SKM-1 (cell line): ENCODE measurements around the gene ZNF558.

Source experiments
- DNase-seq: peaks from one replicate; lab custom pipeline; 2025; ENCODE audit not compliant: unreplicated experiment; lab: John Stamatoyannopoulos, UW

Gene ZNF558

GRCh38 chr19:8832132-8833021 is at the start of gene ZNF558, which contains the start of gene MBD3L1:
ZNF558 (minus strand) TSS chr19:8832304; CDS start chr19:8822659, 9,645 bp downstream.
MBD3L1 (plus strand) TSS chr19:8832377; CDS start chr19:8842679, 10,302 bp downstream.
- DNase-seq = peak; percentile 99

DNA sequence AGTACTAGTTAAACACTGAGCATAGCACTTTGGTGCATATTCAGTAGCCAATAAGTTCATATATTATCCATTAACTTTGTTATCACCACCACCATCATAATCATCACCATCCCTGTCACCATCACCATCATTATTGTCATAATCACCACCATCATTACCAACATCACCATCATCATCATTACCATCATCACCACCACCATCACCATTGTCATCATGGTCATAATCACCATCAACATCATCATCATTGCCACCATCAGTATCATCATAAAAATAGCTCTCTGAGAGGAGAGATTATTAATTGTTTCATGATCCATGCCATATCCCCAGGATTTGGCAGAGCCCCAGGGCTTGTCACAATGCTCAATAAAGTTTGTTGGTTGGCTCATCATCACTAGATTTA is 49.4 kb upstream of the ZNF558 start:
- no peak for DNase-seq

GRCh38 chr19:8880868-8881488 is 48.9 kb upstream of the ZNF558 start:
- no peak for DNase-seq

DNA sequence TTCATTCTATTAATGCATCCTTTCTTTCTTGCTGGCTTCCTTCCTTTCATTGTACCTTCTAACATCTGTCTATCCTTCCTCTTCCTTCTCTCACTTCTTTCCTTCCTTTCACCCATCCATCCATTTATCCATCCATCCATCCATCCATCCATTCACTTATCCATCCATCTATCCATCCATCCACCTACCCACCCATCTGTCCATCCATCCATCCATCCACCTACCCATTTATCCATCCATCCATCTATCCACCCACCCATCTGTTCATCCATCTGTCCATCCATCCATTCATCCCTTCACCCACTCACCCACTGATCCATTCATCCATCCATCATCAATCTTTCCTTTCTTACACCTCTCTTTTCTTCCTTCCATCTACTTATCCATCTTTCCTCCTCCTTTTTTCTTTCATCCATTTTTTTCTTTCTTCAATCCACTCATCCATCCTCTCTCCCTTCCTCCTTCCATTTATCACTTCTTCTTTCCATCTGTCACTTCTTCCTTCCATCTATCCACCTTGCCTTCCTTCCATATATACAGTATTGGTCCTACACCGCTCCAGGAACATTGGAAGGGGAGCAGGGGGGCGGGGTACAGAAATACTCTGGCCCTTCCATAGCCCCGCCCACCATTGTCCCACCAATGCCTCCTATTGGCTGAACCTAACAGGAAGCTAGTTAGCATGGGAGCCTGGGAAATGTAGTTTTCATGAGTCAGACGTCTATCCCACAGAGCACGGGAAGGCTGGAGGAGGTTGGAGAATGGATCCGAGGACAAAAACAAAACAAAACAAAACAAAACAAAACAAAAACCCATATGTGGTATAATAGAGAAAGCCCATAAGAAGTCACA is 46.0 kb upstream of the ZNF558 start:
- no peak for DNase-seq

DNA sequence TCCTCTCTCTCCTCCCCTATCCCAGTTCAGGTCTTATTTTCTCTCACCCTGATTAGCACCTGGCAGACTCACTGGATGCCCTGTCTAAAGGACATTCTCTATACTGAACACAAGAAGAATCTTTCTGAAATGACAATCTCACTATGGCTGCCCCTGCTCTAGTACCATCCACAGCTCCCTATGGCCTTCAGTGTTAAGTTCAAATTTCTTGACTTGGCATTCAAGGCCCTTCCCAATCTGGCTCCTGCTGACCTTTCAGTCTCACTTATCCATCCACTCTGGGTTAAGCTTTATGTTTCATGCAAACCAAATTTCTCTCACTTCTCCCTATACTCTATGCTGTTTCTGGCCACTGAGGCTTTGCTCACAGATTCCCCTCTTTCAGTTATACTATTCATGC is 34.2 kb upstream of the ZNF558 start:
- no peak for DNase-seq

GRCh38 chr19:8858260-8858659 is 26.2 kb upstream of the ZNF558 start:
- no peak for DNase-seq

DNA sequence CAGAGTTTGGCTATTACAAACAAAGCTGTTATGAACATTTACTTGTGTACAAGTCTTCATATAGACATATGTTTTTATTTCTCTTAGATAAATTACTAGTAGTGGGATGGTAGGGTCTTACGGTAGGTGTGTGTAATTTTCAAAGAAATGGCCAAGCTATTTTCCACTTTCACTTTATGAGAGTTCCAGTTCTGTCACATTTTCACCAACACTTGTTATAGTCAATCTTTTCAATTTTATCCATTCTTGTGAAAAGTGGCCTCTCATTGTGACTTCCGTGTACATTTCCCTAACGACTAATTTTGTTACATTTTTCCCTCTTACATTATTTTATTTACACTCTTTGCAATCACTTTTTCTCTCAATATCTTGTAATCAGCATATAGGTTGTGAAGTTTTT is 18.4 kb upstream of the ZNF558 start:
- no peak for DNase-seq

DNA sequence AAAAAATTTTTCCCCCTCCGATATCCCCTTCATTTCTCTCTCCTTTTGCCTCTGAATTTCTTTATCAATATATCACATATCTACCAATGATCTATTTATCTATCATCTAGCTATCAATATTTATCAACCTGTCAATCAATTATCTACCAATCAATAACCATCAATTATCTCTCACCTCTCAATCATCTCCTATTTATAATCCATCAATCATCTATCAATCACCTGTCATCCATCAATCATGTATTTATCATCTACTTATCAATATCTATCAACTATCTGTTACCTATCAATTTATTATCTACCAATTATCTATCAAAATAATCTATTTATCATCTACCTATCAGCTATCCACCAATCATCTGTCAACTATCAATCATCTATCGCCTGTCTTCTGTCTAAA is 17.1 kb upstream of the ZNF558 start:
- DNase-seq = no peak

DNA sequence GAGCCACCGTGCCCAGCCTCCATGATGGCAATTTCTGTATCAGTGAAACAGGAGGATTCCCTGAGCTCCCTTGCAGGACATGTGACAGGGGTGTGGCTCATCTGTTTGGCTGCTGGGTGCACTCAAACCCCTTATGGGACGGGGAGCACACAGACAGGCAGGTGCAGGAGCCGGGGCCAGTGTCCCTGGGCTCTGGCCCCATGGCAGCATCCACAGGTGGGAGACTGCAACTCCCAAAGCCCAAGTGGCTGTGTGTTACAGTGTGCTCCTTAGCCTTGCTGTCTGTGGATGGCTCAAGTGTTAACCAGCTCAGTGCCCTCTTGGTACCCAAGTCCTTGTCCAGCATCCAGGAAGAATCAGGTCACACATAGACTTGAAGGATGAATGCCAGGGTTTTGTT is 14.7 kb upstream of the ZNF558 start:
- DNase-seq = no peak

GRCh38 chr19:8840708-8841107 is 8.6 kb upstream of the ZNF558 start:
- no peak for DNase-seq

GRCh38 chr19:8835877-8836276 is 3.8 kb upstream of the ZNF558 start:
- DNase-seq = no peak

DNA sequence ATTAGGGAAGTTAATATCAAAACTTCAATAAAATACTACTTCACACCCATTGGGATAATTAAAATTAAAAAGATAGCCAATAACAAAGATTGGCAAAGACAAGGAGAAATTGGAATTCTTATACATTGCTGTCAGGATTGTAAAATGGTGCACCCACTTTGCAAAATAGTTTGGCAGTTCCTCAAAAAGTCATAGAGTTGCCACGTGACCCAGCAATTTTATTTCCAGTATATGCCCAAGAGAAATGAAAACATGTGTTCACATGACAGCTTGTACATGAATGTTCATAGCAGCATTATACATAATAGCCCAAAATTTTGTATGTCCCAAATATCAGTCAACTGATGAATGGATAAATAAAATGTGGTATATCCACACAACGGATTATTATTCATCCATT is 3.3 kb upstream of the ZNF558 start:
- no peak for DNase-seq

GRCh38 chr19:8831832-8832131 is 322 bp downstream of the ZNF558 start:
- DNase-seq = no peak

- no peak for DNase-seq
Observed at GRCh38 chr19:8831373-8831772, 731 bp downstream of the ZNF558 start.

- DNase-seq = no peak
Observed at GRCh38 chr19:8827277-8827676, 4.8 kb downstream of the ZNF558 start.

DNA sequence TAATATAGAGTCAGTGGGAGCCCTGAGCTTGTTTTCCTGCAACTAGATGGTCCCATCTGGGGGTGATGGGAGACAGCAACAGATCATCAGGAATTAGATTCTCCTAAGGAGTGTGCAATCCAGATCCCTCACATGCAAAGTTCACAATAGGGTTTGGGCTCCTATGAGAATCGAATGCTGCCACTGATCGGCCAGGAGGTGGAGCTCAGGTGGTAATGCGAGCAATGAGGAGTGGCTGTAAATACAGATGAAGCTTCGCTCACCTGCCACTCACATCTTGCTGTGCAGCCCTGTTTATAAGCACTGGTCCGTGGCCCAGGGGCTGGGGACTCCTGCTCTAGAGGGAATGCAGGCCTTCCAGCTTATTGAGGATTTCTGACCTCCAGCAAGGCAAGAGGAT is 5.7 kb downstream of the ZNF558 start:
- DNase-seq = no peak

DNA sequence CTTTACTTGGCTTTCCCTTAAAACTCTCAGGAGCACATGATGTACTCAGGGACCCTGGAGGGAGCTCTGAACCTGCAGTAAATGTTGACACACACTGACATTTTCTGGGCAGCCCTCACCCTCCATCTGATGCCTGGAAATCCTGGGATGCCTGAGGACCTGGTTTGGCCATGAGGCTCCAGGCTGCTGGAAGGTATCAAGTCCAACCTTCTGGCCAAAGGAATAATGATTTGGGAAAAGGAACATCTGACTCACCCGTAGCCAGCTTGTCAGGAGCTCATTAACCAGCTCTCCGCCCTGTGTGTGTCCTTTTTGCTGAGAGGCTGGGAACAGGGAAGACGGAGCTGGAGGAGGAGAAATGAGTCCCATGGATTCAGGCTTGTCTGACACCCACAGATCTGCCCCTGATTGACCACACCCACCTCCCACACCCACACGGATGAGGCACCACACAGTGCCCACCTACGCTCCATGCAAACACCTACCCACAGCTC is 10.3 kb downstream of the ZNF558 start:
- no peak for DNase-seq

- no peak for DNase-seq
Observed at GRCh38 chr19:8820234-8820633, 11.9 kb downstream of the ZNF558 start.

DNA sequence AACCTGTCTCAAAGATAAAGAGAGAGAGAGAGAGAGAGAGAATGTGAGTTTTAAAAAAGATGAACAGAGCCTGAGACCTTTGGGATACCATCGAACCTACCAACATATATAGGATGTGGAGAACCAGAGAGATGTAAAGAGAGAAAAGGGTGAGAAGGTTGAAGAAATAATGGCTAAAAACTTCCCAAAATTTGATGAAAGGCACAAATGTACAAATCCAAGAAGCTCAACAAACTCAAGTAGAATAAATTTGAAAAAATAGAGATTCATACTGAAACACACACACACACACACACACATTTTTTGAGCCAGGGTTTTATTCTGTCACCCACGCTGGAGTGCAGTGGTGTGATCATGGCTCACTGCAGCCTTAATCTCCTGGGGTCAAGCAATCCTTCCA is 16.3 kb downstream of the ZNF558 start:
- no peak for DNase-seq

GRCh38 chr19:8814176-8814575 is 17.9 kb downstream of the ZNF558 start:
- DNase-seq = no peak

DNA sequence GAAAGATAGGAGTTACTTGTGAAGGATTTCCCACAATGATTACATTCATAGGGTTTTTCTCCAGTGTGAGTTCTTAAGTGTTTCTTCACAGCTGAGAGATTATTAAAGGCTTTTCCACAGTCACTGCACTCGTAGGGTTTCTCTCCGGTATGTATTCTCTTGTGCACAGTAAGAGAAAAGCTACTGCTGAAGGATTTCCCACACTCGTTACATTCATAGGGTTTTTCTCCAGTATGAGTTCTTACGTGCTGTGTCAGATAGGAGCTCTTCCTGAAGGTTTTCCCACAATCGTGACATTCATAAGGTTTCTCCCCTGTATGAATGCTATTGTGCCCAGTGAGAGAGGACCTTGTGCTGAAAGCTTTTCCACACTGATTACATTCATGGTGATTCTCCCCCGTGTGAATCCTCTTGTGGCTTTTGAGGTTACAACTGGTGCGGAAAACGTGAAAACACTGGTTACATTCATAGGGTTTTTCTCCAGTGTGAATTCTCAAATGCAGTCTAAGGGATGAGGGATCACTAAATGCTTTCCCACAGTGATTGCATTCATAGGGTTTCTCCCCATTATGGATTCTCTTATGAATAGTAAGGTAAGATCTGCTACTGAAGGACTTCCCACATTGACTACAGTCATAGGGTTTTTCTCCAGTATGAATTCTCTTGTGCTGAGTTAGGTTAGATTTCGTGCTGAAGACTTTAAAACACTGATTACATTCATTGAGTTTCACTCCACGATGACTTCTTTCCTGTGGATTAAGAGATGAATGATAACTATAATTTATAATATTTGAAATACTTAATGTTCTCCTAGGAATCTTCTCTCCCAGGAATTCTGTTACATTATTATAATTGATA is 20.6 kb downstream of the ZNF558 start:
- no peak for DNase-seq
